WERI-Rb-1 (cell line): ENCODE measurements around the gene TMED9.
"Not testable (repeated sequence)": the region's sequence is repeated elsewhere in the genome, so short reads cannot be mapped to it uniquely, and the experiment has no call there.

ENCODE experiments used
- DNase-seq: peaks from one replicate; pipeline ENCODE4 v3.0.0-alpha.2; 2020
- H3K27ac ChIP-seq: fragments of 250-450 bp; sonication (Bioruptor Pico); 2 replicates; pipeline ENCODE4 v1.5.1; 2020; ENCODE audit warnings: mild to moderate bottlenecking, moderate library complexity
- H3K27me3 ChIP-seq: fragments of 250-450 bp; sonication (Bioruptor Pico); 2 replicates; pipeline ENCODE4 v1.5.1; 2021; ENCODE audit warnings: mild to moderate bottlenecking, low read depth, moderate library complexity; ENCODE audit not compliant: insufficient read depth, severe bottlenecking
- H3K36me3 ChIP-seq: fragments of 250-450 bp; sonication (Bioruptor Pico); 2 replicates; pipeline ENCODE4 v1.5.1; 2020; ENCODE audit warnings: mild to moderate bottlenecking, moderate library complexity
- H3K4me3 ChIP-seq: 2 replicates; pipeline ENCODE4 v1.5.1; 2011; ENCODE audit warnings: low read depth, mild to moderate bottlenecking, control low read depth, low read length
- H3K9me3 ChIP-seq: fragments of 250-450 bp; sonication (Bioruptor Pico); 2 replicates; pipeline ENCODE4 v1.5.1; 2021; ENCODE audit warnings: mild to moderate bottlenecking, moderate library complexity; ENCODE audit not compliant: severe bottlenecking
- TF ChIP-seq, protein P1 (sequence below): IDR thresholded peaks from 2 replicates; pipeline ENCODE4 v1.5.1; 2011; ENCODE audit warnings: low read depth, mild to moderate bottlenecking, control low read depth, inconsistent platforms, low read length

TMED9 gene

GRCh38 chr5:177612215-177612673 is 20.2 kb downstream of the TMED9 start:
- TF ChIP-seq, protein P1, sequence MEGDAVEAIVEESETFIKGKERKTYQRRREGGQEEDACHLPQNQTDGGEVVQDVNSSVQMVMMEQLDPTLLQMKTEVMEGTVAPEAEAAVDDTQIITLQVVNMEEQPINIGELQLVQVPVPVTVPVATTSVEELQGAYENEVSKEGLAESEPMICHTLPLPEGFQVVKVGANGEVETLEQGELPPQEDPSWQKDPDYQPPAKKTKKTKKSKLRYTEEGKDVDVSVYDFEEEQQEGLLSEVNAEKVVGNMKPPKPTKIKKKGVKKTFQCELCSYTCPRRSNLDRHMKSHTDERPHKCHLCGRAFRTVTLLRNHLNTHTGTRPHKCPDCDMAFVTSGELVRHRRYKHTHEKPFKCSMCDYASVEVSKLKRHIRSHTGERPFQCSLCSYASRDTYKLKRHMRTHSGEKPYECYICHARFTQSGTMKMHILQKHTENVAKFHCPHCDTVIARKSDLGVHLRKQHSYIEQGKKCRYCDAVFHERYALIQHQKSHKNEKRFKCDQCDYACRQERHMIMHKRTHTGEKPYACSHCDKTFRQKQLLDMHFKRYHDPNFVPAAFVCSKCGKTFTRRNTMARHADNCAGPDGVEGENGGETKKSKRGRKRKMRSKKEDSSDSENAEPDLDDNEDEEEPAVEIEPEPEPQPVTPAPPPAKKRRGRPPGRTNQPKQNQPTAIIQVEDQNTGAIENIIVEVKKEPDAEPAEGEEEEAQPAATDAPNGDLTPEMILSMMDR: no peak
- no peak overlapping the region for H3K4me3 ChIP-seq
- no peaks in the 10 kb centered on the region for H3K36me3 ChIP-seq
- no peaks in the 10 kb centered on the region for H3K9me3 ChIP-seq
- H3K27me3 ChIP-seq: no peaks in the 10 kb centered on the region
- no peak overlapping the region for H3K27ac ChIP-seq
- no peak for DNase-seq

DNA sequence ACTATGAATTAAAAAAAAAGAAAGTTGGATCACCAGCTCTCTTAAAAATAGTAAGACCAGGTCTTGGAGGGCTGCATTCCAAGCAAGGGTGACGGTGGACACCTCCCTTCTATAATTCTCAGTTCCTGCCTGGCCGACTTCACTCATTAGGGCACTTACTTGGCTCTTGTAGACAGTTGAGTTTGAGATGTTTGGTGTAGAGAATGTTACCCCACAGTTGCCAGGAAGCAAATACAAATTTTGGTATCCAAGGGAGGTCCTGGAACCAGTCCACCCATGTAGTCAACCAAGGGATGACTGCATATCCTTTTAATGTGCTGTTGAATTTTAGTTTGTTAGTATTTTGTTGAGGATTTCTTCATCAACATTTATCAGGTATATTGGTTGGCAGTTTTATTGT is 28.6 kb downstream of the TMED9 start:
- Histone ChIP-seq H3K27me3 (no peaks in the 10 kb centered on the region), H3K27ac (no peak overlapping the region), H3K9me3 (no peaks in the 10 kb centered on the region), H3K4me3 (no peak overlapping the region), H3K36me3 (no peaks in the 10 kb centered on the region)
- no peak for DNase-seq
- TF ChIP-seq, protein P1: no peak

DNA sequence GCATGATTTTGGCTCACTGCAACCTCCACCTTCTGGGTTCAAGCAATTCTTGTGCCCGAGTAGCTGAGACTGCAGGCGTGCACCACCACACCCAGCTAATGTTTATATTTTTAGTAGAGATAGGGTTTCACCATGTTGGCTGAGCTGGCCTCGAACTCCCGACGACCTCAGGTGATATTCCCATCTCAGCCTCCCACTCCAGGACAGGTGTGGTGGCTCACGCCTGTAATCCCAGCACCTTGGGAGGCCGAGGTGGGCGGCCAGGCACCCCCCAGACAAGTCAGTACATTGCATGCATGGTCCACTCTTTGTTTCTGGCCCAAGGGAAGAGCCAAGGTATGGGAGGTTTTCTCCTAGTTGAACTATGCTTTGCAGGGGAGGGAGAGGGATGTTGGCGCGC is 32.2 kb downstream of the TMED9 start:
- H3K27ac ChIP-seq, H3K27me3 ChIP-seq, H3K36me3 ChIP-seq, H3K9me3 ChIP-seq, H3K4me3 ChIP-seq, DNase-seq: not testable (repeated sequence)

- not testable (repeated sequence) for H3K27me3 ChIP-seq, H3K36me3 ChIP-seq, H3K9me3 ChIP-seq, H3K4me3 ChIP-seq, DNase-seq, H3K27ac ChIP-seq
Observed at GRCh38 chr5:177630186-177630585, 38.2 kb downstream of the TMED9 start.

DNA sequence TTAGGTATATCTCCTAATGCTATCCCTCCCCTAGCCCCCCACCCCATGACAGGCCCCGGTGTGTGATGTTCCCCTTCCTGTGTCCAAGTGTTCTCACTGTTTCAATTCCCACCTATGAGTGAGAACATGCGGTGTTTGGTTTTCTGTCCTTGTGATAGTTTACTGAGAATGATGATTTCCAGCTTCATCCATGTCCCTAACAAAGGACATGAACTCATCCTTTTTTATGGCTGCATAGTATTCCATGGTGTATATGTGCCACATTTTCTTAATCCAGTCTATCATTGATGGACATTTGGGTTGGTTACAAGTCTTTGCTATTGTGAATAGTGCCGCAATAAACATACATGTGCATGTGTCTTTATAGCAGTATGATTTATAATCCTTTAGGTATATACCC is 42.9 kb downstream of the TMED9 start:
- H3K36me3 ChIP-seq, H3K27me3 ChIP-seq, DNase-seq, H3K4me3 ChIP-seq, H3K9me3 ChIP-seq, H3K27ac ChIP-seq: not testable (repeated sequence)

DNA sequence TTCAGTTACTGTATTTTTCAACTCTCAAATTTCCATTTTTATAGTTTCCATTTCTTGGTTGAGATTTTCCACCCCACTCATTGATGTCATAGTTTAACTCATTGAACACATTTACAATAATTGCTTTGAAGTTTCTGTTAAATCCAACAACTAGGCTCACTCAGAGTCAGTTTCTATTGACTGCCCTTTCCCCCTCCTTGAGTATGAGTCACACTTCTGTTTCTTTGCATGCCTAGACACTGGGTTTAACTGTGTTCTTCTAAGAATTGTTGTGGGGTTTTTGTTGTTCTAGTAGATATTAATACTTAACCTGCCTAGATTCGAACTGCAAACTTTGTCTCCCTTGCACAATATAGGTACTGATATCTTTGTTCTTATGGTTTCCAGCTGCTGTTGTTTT is 53.5 kb downstream of the TMED9 start:
- H3K27me3 ChIP-seq, H3K27ac ChIP-seq, H3K4me3 ChIP-seq, H3K36me3 ChIP-seq, DNase-seq, H3K9me3 ChIP-seq: not testable (repeated sequence)
